ENCODE measurements around the gene C9orf50.

Gene C9orf50

DNA sequence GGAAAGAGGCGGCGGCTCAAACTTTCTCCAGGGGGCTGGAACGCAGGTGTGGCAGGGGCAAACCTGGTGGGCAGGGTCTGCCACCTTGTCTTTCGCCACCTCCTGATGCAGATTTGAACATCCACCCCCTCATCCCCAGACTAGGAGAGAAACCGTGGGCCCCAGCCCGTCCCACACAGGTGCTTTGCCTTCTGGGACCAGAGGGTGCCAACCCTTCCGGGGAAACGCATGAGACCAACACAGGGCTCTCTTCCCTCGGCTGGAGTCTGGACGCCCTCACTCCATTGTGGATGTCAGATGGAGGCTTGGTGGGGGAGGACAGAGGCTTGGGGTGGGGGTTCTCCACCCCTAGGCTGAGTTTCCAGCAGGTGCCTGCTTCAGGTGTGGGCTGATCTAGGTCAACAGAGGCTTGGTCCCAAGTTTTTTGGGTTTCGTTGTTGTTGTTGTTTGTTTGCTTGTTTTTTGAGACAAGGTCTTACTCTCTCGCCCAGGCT, 9.5 kb downstream of the C9orf50 start:
- FAIRE-seq: no peak
- DNase-seq (ENCODE audit: low spot score): no peak

DNA sequence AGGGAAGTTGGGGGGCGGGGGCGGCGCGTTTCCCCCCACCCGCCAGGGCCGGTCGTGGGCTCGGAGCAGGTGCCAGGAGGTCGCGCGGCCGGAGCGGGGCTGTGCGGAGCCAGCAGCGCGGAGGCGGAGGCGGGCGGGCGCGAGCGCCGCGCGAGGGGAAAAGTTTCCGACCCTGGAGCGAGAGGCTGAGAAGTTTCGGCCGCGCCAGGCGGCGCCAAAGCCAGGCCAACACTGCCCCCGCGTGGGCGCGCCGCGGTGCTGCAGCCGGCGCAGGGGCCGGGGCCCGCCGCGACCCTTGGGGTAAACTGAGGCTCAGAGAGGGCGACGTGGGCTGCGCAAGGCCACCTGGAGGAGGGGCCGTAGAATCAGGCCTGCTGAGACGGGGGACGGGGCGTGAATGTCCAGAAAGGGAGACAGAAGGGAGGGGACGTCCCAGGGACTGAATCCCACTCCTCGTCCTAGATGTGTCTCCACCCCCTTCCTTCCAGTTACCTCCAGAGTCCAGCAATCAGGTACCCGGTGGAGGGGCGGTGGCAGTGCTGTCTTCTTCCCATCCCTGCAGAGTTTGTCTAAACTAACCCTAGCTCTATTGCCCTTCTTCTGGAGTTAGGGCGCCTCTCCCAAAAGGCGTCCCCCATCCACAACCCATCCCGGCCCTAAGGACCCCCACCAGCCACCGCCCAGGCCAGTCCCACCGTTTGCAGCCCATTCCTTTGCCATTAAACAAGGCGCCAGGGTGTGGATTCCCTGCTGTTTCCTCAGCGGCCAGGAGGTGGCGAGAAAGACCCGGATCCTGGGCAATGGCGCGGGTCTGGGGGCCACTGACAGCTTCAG, 10.2 kb downstream of the C9orf50 start:
- DNase-seq (ENCODE audit: low spot score) (peak; percentile 81), FAIRE-seq (no peak)

DNA sequence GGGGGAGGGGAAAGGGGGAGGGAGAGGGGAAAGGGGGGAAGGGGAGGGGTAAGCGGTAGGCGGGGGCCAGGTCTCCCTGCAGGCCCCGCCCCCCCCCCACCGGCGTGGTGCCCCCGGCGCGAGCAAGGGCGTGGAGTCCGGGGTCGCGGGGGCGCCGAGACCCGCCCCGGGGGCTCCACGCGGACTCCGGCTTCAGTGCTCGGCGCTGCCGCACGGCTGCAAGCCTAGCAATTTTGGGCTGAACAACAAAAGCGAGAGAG, 10.8 kb downstream of the C9orf50 start:
- DNase-seq (ENCODE audit: low spot score) (no peak), FAIRE-seq (no peak)

DNA sequence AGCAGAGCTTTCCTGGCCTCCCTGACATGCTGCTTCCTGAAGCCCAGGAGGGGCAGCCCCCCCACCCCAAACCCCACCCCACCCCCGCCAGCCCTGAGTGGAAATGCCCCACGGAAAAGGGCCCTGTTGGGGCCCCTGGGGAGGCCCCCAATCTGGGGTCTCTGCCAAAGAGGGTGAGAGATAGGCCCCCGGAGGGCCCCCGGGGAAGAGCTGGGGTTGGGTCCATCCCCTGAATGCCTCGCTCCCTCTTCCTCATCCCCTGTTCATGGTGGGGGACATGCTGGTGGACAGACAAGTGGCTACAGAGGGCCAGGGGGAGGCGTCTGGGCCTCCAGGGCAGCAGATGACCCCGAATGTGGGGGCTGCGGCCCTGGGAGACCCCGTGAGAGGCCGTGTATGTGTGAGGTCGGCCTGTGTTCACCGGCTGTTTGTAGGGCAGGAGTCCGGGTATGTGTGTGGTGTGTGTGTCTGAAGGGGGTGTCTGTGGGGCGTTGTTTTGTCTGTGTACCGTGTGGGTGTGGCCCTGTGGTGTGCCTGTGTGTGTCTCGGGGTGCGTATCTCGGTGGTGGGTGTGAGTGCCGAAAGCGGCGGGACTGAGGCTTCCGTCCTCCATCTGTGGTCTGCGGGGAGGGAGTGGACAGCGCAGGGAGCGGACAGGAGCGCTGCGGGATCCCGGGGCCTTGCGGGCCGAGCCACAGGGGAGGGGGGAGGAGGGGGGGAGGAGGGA, 11.3 kb downstream of the C9orf50 start:
- FAIRE-seq: no peak
- peak; percentile 54 for DNase-seq (ENCODE audit: low spot score)

DNA sequence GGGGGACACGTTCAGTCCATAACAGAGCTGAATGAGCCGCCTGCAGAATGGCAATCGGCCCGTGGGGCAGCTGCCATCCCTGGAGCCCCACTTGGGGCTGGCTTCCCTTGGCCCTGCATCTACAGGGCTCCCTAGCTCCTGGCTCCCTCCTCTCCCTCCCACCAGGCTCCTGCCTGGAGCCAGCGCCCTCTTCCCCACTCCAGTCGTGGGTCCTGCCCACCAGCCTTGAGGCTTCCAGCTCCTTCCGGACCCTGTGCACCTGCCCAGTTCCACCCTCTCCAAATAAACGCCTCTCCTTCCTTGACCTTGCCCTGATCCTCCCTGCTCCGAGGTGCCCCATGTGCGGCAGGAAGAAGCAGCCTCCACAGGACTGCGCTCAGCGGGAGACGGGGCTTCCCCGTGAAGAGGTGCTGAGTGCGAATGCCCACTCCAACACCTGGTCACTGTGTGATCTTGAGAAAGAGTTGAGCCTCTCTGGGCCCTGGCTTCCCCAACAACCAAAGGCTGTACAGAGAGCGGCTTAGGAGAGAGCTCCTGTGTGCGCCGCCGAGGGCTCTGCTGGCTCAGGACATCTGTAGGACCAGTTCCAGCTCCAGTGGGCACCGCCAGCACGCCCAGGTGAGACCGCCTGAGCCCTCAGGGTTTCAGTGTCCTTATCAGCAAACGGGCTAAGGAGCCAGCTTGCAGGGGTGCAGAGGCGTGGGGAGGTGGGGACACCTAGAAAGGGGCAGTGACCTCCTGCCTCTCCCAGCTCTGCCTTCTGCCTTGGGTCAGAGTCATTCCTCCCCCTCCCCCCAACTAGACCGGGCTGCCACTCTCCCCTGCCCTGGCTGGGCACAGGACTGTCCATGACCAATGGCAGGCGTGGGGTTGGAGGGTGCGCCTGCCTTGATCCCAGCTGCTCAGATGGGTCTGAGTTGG, 12.1 kb downstream of the C9orf50 start:
- DNase-seq (ENCODE audit: low spot score) (no peak), FAIRE-seq (no peak)

DNA sequence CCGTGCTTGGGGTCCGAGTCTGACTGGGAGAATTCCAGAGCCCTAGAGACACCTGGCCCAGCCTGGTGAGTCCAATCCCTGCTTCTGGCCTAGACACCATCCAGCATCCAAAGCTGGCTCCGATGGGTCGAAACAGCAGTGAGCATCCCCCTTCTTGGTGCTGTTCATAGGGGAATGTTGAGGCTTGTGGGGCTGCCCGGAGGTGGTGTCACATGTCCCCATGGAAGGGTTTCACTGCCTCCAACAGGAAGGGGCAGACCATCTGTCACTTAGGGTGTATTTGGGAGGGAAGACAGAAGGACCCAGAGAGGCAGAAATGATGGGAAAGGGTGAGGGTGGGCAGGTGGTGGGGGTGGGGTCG, 13.9 kb downstream of the C9orf50 start:
- DNase-seq (ENCODE audit: low spot score): no peak
- FAIRE-seq: no peak

DNA sequence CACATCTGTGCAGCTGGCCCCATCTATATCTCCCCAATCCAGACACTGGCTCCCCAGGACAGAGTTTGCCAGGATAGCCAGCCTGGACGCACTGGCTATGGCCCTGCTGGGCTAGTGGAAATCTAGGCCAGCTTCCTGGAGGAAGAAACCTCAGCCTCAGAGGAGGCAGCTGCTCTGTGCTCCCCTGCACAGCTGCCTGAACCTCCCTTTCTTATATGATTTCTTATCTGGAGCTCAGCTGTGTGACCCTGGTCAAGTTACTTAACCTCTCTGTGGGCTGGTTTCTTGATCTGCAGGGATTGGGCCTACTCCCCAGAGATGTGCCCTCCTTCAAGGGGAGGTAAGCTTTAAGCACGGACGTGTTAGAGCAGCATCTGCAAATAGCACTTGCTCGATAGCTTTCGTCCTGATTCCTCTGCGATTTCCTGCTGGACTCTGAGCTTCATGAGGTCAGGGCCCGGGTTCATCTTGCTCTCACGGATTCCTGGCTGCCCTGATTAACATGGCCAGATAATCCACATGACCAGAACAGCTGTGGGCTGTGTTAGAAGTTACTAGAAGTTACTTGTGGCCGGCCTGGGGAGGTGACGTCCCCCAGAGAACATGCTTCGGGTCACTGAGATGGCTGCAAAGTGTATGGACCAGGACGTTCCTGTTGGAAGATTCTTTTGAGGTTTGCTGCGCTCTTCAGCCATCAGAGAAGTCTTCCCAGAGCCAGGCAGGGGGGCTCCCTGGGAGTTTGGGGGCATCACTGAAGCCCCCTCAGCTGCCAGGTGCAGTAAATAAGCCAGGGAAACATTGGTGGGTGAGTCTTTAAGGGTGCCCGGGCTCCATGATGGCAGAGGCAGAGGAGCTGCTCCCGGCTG, 14.5 kb downstream of the C9orf50 start:
- no peak for DNase-seq (ENCODE audit: low spot score)
- FAIRE-seq: no peak

DNA sequence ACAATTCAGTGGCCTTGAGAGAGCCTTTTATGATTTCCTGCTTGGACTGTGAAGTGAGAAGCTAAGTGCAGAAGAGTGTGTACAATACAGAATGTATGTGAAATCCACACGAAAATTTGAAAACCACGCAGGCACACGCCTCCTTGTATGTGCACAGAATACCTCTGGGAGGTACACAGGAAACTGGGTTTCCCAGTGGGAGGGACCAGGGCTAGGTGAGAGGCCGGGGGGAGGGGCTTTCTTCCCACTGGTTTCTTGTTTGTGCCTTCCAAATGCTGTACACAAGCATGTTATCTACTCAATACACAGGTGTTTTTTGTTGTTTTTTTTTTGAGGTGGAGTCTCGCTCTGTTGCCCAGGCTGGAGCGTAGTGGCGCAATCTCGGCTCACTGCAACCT, 16.1 kb downstream of the C9orf50 start:
- no peak for FAIRE-seq
- DNase-seq (ENCODE audit: low spot score): no peak

DNA sequence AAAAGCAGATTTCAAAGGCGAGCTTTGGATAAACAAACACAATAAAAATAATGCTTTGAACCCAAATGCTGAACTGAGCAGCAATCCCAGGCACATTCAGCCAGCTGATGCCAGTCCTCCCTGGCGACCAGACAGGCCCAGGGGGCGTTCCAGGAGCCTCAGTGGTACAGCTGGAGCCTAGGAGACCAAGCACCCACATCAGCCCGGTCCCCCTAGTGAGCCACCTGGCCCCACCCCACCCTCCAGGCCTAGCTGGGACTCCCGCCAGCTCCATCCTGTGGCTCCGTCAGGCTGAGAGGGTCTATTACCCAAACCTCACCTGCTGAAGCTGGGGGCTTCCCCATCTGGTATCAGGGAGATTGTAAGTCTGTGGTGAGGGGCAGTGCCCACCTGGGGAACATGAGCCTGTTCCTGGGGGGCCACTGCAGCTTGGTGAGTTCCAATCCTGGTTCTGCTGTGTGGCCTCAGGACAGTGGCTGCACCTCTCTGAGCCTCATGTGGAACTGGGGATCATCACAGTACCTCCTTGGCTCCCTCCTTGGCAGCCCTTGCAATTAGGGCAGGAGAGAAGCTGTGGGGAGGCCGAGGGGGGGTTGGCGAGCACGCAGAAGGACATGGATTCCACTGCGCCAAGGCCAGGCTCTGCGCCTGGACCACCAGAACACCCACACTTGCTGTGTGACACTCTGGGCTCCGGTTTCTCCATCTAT, 16.7 kb downstream of the C9orf50 start:
- no peak for DNase-seq (ENCODE audit: low spot score)
- no peak for FAIRE-seq

DNA sequence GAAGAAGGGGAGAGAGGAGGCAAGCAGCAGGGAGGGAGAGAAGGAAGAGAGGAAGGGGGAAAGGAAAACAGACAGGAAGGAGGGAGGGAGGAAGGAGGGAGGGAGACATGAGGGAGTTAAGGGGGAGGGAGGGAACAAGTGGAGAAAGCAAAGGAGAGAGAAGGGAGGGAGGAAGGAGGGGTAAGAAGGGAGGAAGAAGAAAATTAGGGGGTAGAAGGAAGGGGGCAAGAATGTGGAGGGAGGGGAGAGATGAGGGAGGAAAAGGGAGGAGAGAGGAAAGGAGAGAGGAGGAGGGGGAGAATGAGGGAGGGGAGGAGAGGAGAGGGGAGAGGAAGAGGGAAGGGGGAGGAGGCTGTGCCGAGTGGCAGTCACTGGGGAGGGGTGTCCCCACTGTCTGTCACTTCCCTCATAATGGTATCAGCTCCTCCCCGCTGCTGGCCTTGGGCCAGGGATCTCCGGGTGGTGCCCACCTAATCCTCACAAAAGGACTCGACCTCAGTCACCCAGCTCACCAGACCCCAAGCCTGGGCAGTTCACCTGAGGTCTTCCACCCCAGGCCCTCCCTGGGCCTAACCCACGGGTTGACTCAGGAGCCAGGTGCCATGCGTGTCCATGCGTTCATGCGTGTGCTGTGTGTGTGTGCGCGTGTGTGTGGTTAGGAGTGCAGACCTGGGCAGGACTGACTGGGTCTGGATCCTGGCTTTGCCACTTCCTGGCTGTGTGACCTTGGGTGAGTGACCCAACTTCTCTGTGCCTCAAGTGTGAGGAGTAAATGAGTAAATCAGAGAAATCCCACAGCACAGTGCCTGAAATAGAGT, 18.1 kb downstream of the C9orf50 start:
- FAIRE-seq (no peak), DNase-seq (ENCODE audit: low spot score) (no peak)

DNA sequence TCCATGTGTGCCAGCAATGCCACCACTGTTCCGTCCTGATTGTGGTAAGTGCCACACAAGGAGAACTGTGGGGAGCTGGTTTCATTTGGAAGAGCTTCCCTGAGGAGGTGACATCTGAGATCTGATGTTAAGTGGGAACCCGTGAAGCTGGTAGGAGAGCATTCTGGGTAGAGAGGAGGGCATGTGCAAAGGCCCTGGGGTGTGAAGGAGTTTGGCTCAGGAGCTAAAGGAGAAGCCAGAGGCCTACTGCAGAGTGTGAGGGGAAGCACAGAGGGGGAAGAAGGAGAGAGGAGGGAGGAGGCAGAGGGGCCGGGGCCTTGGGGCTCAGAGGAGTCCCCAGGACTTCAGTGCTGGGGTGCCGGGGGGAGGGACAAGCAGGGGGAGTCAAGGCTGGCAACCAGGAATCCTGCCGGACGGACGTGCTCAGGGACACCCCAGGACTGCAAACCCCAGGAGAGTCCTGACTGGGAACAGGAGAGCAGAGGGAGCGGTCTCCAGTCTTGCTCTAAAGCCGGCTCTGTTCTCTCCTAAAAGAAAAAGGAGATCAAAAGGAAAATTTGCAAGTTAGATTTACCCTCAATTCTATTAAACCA, 19.7 kb downstream of the C9orf50 start:
- FAIRE-seq: no peak
- DNase-seq (ENCODE audit: low spot score): no peak

DNA sequence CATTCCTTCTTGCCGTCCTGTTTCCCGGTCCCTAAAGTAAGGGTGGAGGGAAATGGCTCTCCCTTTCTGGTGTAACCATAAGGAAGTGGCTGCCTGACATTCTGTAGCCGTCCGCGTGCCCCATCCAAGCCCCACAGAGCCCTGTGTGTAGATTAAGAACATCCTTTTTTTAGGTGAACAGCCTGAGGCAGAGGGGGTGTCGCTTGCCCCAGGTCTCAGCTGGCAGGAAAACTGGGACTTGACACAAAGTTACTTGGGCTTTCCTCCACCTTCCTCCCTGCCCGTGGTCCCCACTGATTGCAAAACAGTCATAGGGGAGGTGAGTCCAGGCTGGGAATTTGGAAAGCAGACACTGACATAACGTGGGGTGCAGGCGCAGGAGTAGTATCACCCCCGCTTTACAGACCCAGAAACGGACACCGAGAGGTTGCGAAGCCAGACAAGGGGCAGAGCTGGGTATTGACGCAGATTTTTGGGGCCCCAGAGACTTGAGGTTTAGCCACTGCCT, 22.8 kb downstream of the C9orf50 start:
- DNase-seq (ENCODE audit: low spot score) (no peak), FAIRE-seq (no peak)

DNA sequence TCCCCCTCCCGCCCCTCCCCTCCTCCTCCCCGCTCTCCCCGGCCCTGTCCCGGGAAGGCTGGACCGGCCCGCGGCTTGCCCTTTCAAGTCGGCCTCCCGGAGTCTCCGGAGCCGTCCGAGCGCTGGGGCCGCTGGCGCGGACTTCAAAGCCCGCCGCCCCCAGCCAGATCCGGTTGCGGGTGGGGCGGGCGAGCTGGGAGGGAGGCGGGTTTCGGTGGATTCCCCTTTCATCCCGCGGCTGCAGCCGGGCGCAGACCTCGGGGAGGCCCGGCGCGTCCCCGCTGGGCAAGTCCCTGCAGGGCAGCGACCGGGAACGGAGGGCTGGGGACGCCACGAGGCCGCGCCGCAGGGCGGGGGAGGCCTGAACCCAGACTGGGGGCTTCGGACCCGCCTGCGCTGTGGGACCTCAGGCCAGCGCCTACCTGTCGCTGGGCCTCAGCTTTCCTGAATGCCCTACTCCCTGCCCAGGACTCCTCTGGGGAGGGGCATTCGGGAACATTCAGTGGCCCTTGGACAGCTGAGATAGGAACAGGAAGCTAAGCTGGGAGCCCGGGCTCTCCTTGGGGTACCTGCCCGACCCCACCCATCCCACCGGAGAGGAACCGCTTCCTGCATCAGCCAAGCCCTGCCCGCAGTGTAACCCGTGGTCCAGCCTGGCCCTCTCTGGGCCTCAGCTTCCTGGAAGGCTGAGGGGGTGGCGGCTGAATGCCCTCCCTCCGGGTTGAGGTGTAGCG, 23.4 kb downstream of the C9orf50 start:
- FAIRE-seq (no peak), DNase-seq (ENCODE audit: low spot score) (peak; percentile 65)

DNA sequence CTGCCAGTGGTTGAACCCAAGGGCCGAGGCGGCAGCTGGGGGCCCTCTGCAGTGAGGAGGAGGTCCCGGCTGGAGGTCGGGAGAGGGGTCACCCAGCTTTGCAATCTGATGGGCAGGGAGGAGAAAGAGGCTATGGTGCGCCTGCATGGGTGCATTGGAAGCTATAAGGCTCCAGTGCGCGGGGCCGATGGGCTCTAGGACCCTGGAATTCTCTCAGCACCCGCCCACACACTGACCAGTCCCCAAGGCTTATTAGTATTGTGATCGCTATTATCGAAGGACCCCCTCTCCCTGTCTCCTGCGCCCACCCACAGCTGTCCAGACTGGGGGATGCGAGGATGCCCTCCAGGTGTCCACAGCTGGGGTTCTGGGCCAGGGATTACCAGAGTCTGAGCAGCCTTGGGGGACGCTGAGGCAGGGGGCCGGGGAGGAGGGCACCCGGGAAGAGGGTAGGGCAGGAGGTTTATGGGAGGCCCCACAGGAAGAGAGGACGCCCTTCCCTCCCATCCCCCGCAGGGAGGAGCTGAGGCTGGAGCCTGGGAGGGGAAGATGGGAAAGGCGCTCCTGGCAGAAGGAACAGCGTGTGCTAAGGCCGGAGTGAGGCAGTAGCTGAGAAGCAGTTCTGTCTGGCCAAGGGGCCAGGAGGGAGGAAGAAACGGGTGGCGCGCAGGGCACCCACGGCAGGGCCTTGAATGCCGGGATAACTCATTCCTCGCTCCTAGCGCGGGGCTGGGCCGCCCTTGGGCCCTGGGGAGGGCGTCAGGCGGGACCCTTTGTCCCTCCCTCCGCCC, 24.2 kb downstream of the C9orf50 start:
- peak; percentile 79 for DNase-seq (ENCODE audit: low spot score)
- FAIRE-seq: no peak

DNA sequence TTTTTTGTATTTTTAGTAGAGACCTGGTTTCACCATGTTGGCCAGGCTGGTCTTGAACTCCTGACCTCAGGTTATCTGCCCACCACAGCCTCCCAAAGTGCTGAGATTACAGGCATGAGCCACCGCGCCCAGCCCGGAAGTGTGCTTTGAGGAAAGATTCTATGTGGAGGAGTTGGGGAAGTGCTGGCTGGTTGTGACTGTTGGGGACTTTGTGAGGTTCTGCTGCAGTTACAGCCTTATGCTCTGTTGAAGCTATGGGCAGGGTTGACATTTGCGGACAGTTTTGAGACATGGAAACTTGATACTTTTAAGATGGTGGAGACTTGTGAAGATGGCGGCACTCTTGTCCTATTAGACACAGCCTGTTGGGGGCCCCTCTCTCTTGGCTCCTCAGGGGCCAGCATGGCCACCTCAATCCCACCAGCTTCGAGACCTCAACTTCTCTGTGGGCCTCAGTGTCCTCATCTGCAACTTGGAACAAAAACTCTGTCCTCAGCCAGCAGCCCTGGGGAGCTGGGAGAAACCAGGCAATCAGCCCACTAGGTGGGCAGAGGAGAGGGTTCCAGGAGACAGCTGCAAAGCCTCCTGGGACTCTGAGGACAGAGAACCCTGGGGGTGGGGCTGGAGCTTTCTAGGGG, 24.9 kb downstream of the C9orf50 start:
- FAIRE-seq (no peak), DNase-seq (ENCODE audit: low spot score) (no peak)

DNA sequence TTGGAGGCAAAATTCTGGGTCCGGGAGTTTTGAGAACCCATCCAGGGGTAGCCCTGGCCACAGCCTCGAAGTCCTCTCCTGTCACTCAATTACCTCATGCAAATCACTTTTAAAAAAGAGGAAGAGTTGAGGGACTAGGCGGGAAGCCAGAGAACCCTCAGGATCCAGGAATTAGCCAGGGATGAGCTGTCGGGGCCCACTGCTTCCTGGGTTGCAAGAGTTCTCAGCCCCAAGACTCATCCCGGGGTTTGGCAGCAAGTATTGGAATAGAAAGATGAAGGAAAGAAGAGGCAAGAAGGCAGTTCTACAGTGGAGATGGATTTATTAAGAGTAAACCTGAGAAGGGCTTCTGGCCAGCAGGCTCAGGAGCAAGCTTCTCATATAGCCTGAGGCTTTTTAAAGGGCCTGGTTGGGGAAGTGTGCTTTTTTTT, 25.6 kb downstream of the C9orf50 start:
- no peak for DNase-seq (ENCODE audit: low spot score)
- FAIRE-seq: no peak

DNA sequence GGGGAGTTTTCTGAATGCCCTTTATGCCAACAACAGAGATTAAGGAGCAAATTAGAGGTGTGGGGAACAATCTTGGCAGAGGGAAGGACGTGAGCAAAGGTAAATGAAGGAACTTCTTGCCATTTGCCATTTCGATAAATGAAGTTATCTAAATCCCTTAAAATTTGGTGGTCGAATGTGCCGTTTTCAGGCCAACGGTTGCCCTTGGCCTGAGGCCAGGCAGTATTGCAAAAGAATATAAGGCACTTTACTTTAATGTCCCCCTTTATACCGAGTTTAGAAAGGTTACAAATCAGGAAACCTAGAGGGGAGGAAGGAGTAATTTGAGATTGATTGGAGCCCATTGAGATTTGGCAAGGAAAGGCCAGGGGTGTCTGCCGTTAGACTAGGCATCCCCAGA, 26.3 kb downstream of the C9orf50 start:
- DNase-seq (ENCODE audit: low spot score) (no peak), FAIRE-seq (no peak)
